Measurements from ENCODE around the gene SHB. TPM values are rescaled to one million over a fixed set of nuclear protein-coding genes. Genes with fewer than 3 reads are reported as not detected.

SHB gene
- total RNA-seq, 2 experiments from 2014 or later = 1.2 TPM

DNA sequence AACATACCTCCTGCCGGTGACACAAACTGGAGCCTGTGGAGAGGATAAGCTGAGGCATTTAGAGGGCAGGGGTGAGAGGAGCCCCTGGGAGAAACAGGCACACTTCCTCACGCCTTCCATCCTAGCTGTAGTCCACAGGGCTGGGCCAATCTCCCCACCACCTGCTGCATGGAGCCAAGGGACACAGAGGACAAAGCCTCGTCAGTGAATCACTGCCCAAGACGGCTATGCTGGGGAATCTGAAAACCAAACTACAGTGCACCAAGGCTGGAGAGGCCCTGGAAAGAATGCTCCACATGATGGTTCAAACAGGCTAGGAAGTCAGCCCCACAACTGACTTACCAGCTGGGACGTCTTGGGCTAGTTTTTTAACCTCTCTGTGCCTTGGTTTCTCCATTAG, 57.0 kb downstream of the SHB start:
- Mint-ChIP-seq H3K4me1 (ENCODE audit: low read depth) (peaks cover 8% of the 10 kb centered on the region), H3K36me3 (ENCODE audit: low read depth) (no peaks in the 10 kb centered on the region), H3K4me3 (no peak overlapping the region), H3K27me3 (ENCODE audit: low read depth) (no peaks in the 10 kb centered on the region), H3K9me3 (no peaks in the 10 kb centered on the region), H3K27ac (no peak overlapping the region)
- DNase-seq = no peak
- CTCF ChIA-PET = no interaction called here
- intact Hi-C loops (cut with micrococcal nuclease) = no loop called here

DNA sequence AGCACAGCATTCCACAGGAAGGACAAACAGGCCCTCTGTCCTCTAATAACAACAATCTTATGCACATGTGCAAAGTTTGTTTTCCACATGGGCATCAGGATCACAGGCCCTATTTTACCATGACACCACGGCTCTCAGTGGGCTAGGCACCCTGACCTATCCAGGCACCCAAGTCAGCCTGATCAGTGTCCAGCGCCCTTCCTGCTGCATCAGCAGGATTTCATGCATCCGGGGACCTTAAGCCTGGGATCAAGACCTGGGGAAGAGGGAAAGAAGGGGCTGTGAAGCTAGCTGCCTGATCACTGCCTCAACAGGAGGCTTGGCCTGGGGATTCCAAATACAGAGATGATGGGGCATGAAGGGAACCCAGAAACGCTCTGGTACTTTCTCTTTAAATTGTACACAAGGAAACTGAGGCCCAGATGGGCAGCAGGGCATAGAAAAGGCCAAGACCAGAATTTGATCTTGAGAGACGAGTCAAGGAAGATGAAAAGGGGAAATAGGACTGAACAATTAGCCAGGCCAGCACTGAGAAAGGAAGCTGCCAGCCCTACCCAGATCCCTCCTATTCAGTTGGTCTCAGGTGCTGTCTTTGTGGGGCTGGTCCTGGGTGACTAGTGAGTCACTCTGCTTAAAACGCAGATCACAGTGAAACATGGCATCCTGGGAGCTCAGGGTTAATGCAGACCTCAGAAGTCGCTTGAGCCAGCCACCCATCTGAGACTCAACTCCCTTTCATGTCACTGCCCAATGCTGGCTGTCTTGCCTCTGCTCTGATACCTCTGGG, 57.9 kb downstream of the SHB start:
- H3K27me3 Mint-ChIP-seq (ENCODE audit: low read depth) = no peaks in the 10 kb centered on the region
- no peak overlapping the region for H3K27ac Mint-ChIP-seq
- CTCF ChIA-PET = no interaction called here
- no peak for DNase-seq
- no peaks in the 10 kb centered on the region for H3K9me3 Mint-ChIP-seq
- peaks cover 8% of the 10 kb centered on the region for H3K4me1 Mint-ChIP-seq (ENCODE audit: low read depth)
- H3K4me3 Mint-ChIP-seq = no peak overlapping the region
- no peaks in the 10 kb centered on the region for H3K36me3 Mint-ChIP-seq (ENCODE audit: low read depth)
- intact Hi-C loops (cut with micrococcal nuclease) = no loop called here

DNA sequence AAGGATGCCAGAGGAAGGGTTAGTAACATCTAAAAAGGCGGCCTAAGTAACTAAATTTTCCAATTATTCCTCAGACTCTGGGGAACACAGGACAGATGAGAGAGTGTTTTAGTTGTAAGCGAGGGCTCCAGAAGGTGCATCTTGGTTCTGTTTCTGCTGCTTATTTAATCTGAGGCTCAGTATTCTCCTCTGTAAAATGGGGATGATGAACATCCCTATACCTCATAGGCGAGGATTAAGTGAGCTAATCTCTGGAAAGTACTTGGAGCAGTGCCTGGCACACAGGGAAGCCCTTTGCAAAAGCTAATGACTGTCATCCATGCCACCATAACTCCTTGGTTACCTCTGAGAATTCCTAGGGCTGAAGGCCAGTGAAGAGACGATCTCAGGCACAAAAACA, 59.0 kb downstream of the SHB start:
- Mint-ChIP-seq H3K27me3 (ENCODE audit: low read depth) (no peaks in the 10 kb centered on the region), H3K27ac (no peak overlapping the region), H3K9me3 (no peaks in the 10 kb centered on the region), H3K36me3 (ENCODE audit: low read depth) (no peaks in the 10 kb centered on the region), H3K4me3 (no peak overlapping the region), H3K4me1 (ENCODE audit: low read depth) (peaks cover 8% of the 10 kb centered on the region)
- intact Hi-C loops (cut with micrococcal nuclease) = no loop called here
- CTCF ChIA-PET = no interaction called here
- no peak for DNase-seq

DNA sequence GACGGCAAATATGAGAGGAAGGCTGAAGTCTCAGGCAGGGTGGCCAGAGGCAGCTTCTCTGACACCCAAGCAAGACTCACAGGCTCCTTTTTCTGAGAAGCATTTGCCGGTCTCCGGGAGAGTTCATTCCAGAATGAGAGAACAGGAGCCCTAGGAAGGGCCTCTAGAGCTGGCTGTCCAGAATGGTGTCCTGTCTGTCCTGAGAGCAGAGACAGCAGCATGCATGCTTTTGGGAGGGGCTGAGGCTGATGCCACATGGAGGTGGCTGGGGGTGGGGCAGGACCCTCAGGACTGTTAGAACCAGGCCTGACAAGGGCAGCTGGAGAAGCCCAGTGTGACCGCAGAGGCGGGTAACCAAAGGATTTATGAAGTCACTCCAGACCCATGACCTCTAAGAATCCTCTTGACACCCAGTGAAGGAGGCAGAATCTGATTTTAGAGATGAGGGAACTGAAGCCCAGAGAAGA, 60.0 kb downstream of the SHB start:
- Mint-ChIP-seq H3K27ac (no peak overlapping the region), H3K36me3 (ENCODE audit: low read depth) (no peaks in the 10 kb centered on the region), H3K4me3 (no peak overlapping the region), H3K9me3 (no peaks in the 10 kb centered on the region), H3K4me1 (ENCODE audit: low read depth) (peaks cover 8% of the 10 kb centered on the region), H3K27me3 (ENCODE audit: low read depth) (no peaks in the 10 kb centered on the region)
- CTCF ChIA-PET = no interaction called here
- no peak for DNase-seq
- intact Hi-C loops (cut with micrococcal nuclease) = no loop called here

DNA sequence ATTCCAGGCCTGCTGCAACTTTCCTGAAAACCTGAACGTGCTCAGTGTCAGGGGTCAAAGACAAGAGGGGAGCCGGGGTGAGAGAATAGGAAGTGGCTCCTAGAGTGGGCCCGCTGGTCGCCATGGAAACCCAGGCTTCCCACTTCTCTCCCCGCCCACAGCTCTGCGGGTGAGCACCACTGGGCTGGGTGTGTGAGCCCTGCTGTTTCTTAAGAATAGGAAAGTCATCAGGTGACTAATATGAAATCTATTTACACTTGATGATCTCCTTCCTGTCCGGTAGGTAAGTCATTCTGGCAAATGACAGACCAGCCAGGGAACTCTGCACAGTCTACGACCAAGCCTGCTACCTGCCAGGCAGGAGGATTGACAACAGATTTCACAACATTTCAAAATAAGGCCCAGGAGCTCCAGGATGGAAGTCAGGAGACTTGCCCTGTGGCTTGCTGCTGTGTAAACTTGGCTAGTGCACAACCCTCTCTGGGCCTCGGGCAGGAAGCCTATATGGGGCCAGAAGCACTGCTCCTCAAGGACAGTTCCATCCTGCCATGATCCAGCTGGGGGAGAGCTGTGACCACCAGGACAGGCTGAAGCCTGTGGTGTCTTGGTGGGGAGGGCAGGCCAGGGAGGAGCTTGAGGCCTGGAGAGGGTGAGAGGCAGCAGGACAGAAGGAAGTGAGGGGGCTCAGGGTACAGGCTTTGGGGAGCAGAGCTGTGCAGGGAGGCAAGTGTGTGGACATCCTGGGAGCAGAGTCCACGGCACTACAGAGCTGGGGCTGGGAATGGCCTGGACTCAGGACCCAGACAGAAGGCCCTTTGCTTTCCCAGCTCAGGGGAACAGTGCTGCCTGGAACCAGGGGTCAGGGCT, 60.6 kb downstream of the SHB start:
- Mint-ChIP-seq H3K36me3 (ENCODE audit: low read depth) (no peaks in the 10 kb centered on the region), H3K27ac (no peak overlapping the region), H3K9me3 (no peaks in the 10 kb centered on the region), H3K4me1 (ENCODE audit: low read depth) (peaks cover 8% of the 10 kb centered on the region), H3K4me3 (no peak overlapping the region), H3K27me3 (ENCODE audit: low read depth) (no peaks in the 10 kb centered on the region)
- CTCF ChIA-PET = no interaction called here
- peak; percentile 47 for DNase-seq
- intact Hi-C loops (cut with micrococcal nuclease) = no loop called here

DNA sequence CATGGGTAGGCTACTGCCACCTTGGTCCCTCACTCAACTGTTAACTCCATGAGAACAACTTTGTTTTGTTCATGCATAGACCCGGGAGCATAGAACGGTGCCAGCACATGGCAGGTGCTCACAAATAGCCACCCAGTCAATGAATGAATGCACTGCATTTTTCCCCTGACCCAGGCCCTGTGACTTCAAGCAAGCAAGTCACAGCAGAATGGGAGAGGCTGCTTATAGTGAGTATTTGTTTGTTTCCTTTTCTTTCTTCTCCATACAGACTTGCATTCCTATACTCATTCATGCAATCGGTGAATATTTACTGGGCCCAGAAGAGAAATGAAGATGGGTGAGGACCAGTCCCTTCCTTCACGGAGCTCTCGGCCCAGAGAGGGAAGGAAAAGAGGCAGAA, 62.0 kb downstream of the SHB start:
- Mint-ChIP-seq H3K9me3 (no peaks in the 10 kb centered on the region), H3K4me1 (ENCODE audit: low read depth) (peaks cover 8% of the 10 kb centered on the region), H3K27me3 (ENCODE audit: low read depth) (no peaks in the 10 kb centered on the region), H3K4me3 (no peak overlapping the region), H3K27ac (no peak overlapping the region), H3K36me3 (ENCODE audit: low read depth) (no peaks in the 10 kb centered on the region)
- CTCF ChIA-PET = interaction anchor here (0.6 kb wide), 1 partner anchor 102 kb away, joined by 4 read pairs; no protein-coding TSS in a partner anchor
- intact Hi-C loops (cut with micrococcal nuclease) = no loop called here
- DNase-seq = no peak

DNA sequence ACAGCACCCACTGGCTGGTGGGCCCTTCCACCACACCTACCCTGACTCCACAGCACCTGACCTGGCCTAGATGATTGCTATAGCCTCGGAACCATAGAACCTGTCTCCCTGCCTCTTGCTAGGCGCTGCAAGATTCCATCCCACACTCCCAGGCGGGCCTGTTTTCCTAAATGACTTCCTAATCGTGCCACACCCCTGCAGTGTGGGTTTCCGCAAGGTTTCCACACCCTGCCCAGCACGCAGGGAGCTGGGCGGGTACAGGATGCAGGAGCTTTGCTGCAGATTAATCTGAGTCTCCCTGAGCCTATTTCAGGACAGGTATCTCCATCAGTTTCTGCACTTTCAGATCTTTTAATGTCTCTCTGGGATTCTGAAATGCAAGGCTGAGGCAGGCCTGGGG, 62.9 kb downstream of the SHB start:
- Mint-ChIP-seq H3K9me3 (no peaks in the 10 kb centered on the region), H3K27ac (no peak overlapping the region), H3K4me1 (ENCODE audit: low read depth) (peaks cover 8% of the 10 kb centered on the region), H3K36me3 (ENCODE audit: low read depth) (no peaks in the 10 kb centered on the region), H3K27me3 (ENCODE audit: low read depth) (no peaks in the 10 kb centered on the region), H3K4me3 (no peak overlapping the region)
- CTCF ChIA-PET = no interaction called here
- DNase-seq = no peak
- intact Hi-C loops (cut with micrococcal nuclease) = no loop called here

DNA sequence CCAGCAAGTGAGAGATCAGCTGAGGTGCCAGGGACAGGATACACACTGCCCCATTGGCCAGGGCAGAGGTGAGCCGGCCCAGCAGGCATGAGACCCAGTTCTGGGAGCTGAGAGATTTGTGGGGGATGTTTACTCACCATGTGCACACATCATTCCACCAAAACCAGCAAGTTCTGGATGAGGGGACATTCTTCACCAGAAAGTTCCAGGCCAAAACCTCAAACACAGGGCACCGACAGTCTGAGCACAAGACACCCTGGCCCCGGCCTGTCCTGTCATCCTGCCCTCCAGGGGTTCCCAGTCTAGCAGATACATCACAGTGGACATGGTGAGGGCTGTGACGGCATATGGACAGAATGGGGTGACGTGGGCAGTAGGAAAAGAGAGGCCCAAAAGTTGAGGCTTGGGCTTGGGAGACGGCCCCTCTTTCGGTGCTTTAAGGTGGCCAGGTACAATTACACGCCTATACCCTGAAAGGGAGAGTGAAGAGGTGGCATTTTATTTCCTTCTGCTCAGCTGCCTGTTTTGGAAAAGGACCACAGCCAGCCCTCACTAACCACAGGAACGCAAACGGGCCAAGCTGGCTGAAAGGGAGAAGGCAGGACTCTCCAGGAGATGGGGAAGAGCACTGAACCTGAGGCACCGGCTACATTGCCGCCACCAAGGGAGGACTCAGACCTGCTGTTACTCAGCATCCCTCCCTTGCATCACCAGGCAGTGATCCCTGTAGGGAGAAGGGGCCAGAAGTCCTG, 64.0 kb downstream of the SHB start:
- Mint-ChIP-seq H3K4me3 (no peak overlapping the region), H3K4me1 (ENCODE audit: low read depth) (peaks cover 8% of the 10 kb centered on the region), H3K9me3 (no peaks in the 10 kb centered on the region), H3K27ac (no peak overlapping the region), H3K36me3 (ENCODE audit: low read depth) (no peaks in the 10 kb centered on the region), H3K27me3 (ENCODE audit: low read depth) (no peaks in the 10 kb centered on the region)
- intact Hi-C loops (cut with micrococcal nuclease) = no loop called here
- DNase-seq = no peak
- CTCF ChIA-PET = no interaction called here

DNA sequence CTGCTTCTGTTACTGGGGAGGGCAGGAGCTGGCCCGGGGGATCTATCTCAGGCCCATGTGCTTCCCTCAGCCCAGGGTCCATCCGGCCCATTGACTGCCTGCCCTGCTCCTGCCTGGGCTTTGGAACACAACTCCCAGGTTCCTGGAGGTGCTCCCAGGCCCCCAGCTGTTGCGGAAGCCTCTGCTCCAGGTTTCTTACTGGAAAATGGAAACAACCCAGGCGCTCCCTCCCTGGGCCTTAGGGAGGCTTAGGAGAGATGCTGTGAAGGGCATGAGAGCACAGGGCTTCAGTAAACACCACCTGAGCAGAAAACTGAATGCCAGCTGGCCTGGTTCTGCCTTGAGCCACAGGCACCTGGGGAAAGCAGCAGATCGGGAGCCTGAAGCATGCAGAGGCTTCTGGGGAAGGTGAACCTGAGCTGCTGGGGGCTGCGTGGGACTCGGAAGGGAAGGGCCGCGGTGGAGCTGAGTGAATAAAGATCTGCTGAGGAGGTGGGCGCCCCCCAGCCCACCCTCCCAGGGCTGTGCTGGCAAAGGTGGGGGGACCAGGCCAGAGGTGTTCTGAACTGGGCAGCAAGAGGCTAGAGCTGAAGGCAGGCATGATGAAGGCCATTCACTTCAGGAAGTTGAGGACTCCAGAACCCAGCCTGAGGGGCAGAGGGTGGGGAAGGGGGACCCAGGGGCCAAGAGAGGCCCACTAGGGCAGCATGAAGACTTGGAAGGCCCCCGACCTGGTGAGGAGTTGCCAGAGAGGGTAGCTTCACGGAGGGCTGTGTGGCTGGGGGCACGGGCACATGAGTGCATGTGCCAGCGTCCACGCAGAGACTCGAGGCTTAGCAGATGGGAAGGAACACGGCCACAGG, 64.8 kb downstream of the SHB start:
- Mint-ChIP-seq H3K27me3 (ENCODE audit: low read depth) (no peaks in the 10 kb centered on the region), H3K4me1 (ENCODE audit: low read depth) (peaks cover 8% of the 10 kb centered on the region), H3K9me3 (no peaks in the 10 kb centered on the region), H3K36me3 (ENCODE audit: low read depth) (no peaks in the 10 kb centered on the region), H3K27ac (no peak overlapping the region), H3K4me3 (no peak overlapping the region)
- intact Hi-C loops (cut with micrococcal nuclease) = no loop called here
- CTCF ChIA-PET = no interaction called here
- no peak for DNase-seq

DNA sequence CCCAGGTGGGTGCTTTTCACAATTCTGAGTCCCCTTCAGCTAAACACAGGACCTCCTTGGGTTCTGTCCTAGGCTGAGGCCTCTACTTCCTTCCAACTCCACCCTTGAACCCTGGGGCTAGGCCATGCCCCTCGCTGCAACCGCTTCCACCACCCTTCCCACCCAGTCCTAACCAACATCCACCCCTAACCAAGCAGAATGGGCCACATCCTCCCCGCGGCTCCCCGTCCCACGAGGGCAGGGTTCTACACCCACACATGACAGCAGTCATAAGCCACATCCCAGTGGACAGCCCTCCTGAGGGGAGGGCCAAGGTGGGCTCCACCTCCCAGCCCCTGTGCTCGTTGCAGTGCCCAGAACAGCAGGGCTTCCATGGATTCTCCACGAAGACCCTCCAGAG, 65.8 kb downstream of the SHB start:
- Mint-ChIP-seq H3K27ac (no peak overlapping the region), H3K4me1 (ENCODE audit: low read depth) (peaks cover 4% of the 10 kb centered on the region), H3K9me3 (no peaks in the 10 kb centered on the region), H3K4me3 (no peak overlapping the region), H3K27me3 (ENCODE audit: low read depth) (no peaks in the 10 kb centered on the region), H3K36me3 (ENCODE audit: low read depth) (no peaks in the 10 kb centered on the region)
- DNase-seq = no peak
- intact Hi-C loops (cut with micrococcal nuclease) = no loop called here
- CTCF ChIA-PET = no interaction called here

DNA sequence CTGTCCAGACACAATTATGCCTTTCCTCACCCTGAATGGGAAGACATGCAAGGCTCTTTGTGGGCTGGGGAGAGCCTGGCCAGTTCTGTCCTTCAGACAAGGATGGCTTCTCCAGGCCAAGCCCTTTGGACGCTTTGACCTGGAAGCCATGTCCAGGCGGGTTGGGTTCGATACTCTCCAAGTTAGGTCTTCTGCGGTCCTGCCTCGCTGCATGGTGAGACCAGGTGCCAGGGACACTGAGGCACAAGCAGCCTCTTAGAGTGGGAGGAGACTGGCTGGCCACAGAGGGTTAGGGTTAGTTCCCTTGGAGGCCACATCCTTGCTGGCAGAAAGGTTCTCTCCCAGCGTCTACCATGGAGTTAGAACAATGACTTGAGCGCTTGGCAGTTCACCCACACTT, 67.6 kb downstream of the SHB start:
- no peak overlapping the region for H3K4me3 Mint-ChIP-seq
- no peak for DNase-seq
- no peaks in the 10 kb centered on the region for H3K4me1 Mint-ChIP-seq (ENCODE audit: low read depth)
- no peaks in the 10 kb centered on the region for H3K27me3 Mint-ChIP-seq (ENCODE audit: low read depth)
- CTCF ChIA-PET = no interaction called here
- no peaks in the 10 kb centered on the region for H3K9me3 Mint-ChIP-seq
- intact Hi-C loops (cut with micrococcal nuclease) = no loop called here
- no peaks in the 10 kb centered on the region for H3K36me3 Mint-ChIP-seq (ENCODE audit: low read depth)
- no peak overlapping the region for H3K27ac Mint-ChIP-seq

DNA sequence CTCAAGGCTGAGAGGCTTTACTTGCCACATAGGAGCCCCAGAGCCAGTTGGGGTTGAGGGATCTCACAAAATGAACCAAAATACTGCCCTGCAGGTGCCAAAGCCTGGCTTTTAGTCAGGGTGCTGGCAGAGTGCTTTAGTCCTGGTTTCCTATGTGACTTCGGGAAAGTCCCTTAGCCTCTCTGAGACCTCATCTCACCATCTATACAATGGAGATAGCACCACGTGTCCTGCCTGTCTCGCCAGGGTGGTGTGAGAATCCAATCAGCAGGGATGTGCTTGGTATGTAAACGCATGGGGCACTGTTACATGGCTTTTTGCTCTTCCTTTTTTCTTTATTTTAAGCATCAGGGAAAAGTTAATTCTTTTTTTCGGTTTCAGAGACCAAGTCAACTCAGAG, 68.3 kb downstream of the SHB start:
- H3K36me3 Mint-ChIP-seq (ENCODE audit: low read depth) = no peaks in the 10 kb centered on the region
- H3K27ac Mint-ChIP-seq = no peak overlapping the region
- H3K4me3 Mint-ChIP-seq = no peak overlapping the region
- H3K4me1 Mint-ChIP-seq (ENCODE audit: low read depth) = no peaks in the 10 kb centered on the region
- intact Hi-C loops (cut with micrococcal nuclease) = no loop called here
- CTCF ChIA-PET = no interaction called here
- H3K9me3 Mint-ChIP-seq = no peaks in the 10 kb centered on the region
- H3K27me3 Mint-ChIP-seq (ENCODE audit: low read depth) = no peaks in the 10 kb centered on the region
- DNase-seq = no peak
